GM21390 (cell line): Measurements from ENCODE around the gene DGAT2L6.
"Not testable (repeated sequence)": the region's sequence is repeated elsewhere in the genome, so short reads cannot be mapped to it uniquely, and the experiment has no call there.

Experiments used
- ATAC-seq: cut with Tn5 transposase; IDR thresholded peaks from one replicate; pipeline ENCODE4 v1.9.1; 2021; ENCODE audit not compliant: unreplicated experiment

DGAT2L6 gene

GRCh38 chrX:70196961-70197720 lies 19.9 kb downstream of the DGAT2L6 start:
- ATAC-seq: peak; percentile 67

DNA sequence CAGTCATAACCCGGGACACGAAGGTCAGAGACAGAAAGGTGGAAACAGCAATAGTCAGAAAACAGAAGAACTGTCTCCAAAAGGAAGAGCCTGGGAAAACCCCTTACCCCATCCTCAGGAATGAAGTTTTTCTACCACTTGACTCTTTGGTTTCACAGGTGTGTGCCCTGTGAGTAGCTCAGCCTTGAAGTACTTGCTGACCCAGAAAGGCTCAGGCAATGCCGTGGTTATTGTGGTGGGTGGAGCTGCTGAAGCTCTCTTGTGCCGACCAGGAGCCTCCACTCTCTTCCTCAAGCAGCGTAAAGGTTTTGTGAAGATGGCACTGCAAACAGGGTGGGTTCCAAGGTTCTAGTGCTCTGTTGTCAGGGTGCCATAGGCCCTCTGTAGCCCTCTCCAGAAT lies 24.4 kb downstream of the DGAT2L6 start:
- no peak for ATAC-seq

DNA sequence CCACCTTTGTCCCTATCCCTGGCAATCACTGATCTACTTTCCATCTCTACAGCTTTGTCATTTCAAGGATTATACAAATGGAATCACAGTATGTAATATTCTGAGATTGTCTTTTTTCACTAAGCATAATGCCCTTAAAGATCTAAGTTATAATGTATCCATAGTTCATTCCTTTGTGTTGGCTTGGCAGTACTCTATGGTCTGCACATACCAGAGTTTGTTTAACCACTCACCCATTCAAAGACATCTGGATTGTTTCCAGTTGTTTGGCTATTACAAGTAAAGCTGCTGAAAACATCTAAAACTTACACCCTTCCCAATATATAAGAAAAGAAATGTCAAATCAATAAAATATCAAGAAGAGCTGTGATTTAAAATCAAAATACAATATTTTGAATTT lies 31.2 kb downstream of the DGAT2L6 start:
- ATAC-seq: no peak

- not testable (repeated sequence) for ATAC-seq
These were observed 32.3 kb downstream of the DGAT2L6 start for GRCh38 chrX:70209570-70209969.

GRCh38 chrX:70219938-70220764 lies 42.9 kb downstream of the DGAT2L6 start:
- no peak for ATAC-seq

DNA sequence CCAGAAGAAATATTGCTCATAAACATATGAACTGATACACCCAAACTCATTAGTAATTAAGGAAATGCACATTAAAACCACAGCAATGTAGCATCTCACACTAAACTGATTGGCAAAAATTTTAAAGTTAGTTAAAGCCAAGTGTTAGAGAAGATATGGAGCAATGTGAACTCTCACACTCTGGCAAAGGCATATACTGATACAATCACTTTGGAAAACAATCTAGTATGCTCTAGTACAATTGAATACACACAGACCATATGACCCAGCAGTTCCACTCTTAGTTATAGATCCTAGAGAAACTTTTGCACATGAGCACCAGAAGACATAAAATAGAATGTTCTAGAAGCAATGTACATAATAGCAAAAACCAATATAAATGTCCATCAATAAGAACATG lies 48.8 kb downstream of the DGAT2L6 start:
- ATAC-seq: no peak

DNA sequence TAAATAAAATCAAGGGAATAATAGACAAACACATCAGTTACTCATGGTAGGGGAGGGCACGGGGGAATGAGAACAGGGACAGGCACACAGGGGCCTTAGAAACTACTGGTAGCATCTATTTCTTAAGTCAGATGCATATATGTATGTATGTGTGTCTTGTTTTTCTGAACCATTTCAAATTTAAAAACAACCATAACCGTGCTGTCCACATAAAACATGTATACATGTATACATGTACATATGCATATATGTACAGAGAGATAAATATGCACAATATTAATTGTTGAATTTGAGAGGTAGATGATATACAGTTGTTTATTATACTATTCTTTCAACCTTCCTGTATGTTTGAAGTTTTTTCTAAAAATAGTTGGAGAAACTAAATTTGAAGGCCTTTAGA lies 49.4 kb downstream of the DGAT2L6 start:
- no peak for ATAC-seq

GRCh38 chrX:70231666-70232065 lies 54.4 kb downstream of the DGAT2L6 start:
- no peak for ATAC-seq

- ATAC-seq: no peak
These were observed 57.1 kb downstream of the DGAT2L6 start, which contains the start of gene AWAT1 for GRCh38 chrX:70234355-70234754. TSS of gene AWAT1 (plus strand) at chrX:70234655. CDS start at chrX:70234696, 41 bp downstream.

DNA sequence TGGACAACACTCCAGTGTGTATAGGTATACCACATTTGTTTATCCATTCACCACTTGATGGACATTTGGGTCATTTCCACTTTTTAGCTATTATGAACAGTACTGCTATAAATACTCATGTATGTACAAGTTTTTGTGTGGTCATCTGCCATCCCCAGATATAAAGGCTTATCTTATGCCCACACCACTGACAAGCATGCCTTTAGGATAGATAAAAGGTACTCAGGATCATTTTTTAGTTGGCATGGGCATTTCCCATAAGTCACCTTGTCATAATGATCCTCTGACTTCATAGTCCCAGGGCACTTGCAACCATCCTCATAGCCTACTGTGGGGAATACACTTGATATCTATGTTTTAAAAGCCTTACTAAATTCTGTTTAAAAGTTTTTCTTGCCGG lies 63.5 kb downstream of the DGAT2L6 start:
- ATAC-seq: no peak

DNA sequence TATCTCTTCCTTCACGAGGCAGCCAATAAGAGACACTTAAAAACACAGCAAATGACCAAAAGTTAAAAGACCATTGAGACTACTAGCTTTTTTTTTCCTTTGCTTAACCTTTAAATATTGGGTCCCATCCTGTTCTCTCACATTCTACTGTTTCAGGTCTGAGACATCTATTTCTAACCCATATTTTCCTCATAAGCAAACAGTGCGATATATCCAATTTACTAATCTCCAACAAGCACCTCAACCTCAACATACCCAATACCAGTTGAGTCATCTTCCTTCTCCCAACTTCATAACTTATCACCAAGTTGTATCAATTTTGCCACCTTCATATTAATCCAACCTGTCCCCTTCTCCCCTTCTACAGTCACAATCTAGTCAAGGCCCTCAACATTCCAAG lies 64.2 kb downstream of the DGAT2L6 start:
- ATAC-seq: no peak

GRCh38 chrX:70243601-70244000 lies 66.3 kb downstream of the DGAT2L6 start:
- ATAC-seq: not testable (repeated sequence)

- no peak for ATAC-seq
These were observed 67.6 kb downstream of the DGAT2L6 start for GRCh38 chrX:70244881-70245280.

GRCh38 chrX:70247252-70247651 lies 70.0 kb downstream of the DGAT2L6 start:
- no peak for ATAC-seq

GRCh38 chrX:70252491-70252890 lies 75.2 kb downstream of the DGAT2L6 start:
- ATAC-seq: no peak

DNA sequence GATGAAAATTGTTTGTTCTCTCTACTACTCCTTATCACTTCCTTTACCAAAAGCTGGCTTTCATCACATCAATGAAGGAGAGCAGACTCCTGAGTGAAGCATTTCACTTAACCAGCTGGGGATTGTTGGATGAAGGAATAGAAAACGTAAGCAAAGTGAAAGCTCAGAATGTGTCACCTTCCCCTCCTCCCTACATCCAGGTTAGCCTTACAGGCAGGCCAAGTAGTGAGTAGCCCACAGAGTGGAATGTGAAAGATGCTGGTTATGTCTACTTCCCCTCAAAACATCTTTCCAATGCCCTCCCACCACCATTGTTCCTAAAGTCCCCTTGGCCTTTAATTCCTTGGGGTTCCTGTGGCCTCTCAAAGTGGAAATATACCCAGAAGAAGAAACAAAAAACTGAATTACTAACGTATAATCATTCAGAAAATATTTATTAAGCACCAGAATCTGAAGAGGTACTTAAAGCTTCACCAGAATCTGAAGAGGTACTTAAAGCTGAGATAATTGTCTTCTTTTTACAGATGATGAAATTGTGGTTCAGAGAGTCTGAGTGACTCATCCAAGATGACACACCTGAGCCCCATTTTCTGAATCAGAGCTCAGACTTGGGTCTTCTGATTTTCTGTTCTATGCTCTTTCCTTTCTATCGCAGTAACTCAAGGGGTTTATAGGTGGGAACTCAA lies 76.2 kb downstream of the DGAT2L6 start:
- ATAC-seq: no peak

GRCh38 chrX:70254063-70254400 lies 76.7 kb downstream of the DGAT2L6 start:
- ATAC-seq: no peak

- ATAC-seq: no peak
These were observed 77.6 kb downstream of the DGAT2L6 start for GRCh38 chrX:70254909-70255308.
